RKO (cell line): Measurements from ENCODE around the gene RUBCNL.

Experiments
- DNase-seq: peaks from one replicate; pipeline ENCODE4 v3.0.0-alpha.2; 2016; ENCODE audit warnings: low spot score

RUBCNL gene

GRCh38 chr13:46304546-46304945, 82.5 kb downstream of the RUBCNL start:
- no peak for DNase-seq

- DNase-seq, result no peak
Observed at GRCh38 chr13:46303742-46304385, 83.2 kb downstream of the RUBCNL start.

- DNase-seq, result no peak
Observed at GRCh38 chr13:46297361-46297811, 89.7 kb downstream of the RUBCNL start.

- DNase-seq, result peak; percentile 9
Observed at GRCh38 chr13:46296921-46297320, 90.1 kb downstream of the RUBCNL start.

GRCh38 chr13:46296115-46296822, 90.8 kb downstream of the RUBCNL start:
- DNase-seq, result peak; percentile 24

- no peak for DNase-seq
Observed at GRCh38 chr13:46295491-46296114, 91.4 kb downstream of the RUBCNL start.

- DNase-seq, result no peak
Observed at GRCh38 chr13:46293436-46293835, 93.6 kb downstream of the RUBCNL start.
